Panc1 (cell line): ENCODE data around the gene TPD52L3.

Experiments
- CTCF ChIP-seq: fragments of 450-650 bp; IDR thresholded peaks from 2 replicates; pipeline ENCODE4 v1.5.1; 2017; ENCODE audit warnings: mild to moderate bottlenecking
- REST ChIP-seq, 2 experiments: IDR thresholded peaks; 2 replicates each; pipeline ENCODE4 v1.6.1; 2011 to 2012; ENCODE audit warnings: low read depth in 2 of 2, control low read depth in 1 of 2, low read length in 1 of 2, mild to moderate bottlenecking in 1 of 2, moderate library complexity in 1 of 2; ENCODE audit not compliant: insufficient read depth in 1 of 2

DNA sequence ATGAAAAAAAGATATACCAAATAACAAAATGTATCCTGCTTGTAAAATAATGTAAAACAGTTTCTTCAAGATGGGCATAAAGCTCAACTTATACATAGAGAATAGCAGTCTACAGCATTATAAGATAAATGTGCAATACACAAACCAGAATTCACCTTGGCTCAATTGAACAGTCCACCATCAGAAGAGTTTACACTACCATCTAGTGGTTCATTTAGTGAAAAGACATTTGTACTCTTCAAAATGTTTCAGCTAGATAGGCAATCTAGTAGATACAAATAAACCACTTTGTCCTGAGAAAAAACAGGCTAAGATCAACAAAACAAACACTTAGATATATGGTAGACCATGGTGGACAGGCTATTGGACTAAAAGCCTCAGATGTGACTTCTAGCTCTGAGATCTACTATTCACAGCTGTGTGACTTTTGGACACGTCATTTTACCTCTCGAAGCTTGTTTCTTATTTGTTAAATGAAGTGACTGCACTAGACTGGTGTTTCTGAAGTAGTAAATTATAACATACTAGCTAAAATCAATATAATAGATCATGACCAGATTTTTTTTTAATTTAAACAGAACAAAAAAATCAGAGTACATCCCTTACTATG, 22.1 kb upstream of the TPD52L3 start:
- TF ChIP-seq REST (IDR thresholded peaks at IDR 0.05; ENCODE audit: insufficient read depth in 1 of 2, low read depth in 2 of 2, low read length in 1 of 2) (no peak), CTCF (peak; percentile 30; the same call in 1 of the 2 replicates)
